ENCODE measurements around the gene IFRD2. TPM values are rescaled to one million over a fixed set of nuclear protein-coding genes. Genes with fewer than 3 reads are reported as not detected.
A peak's percentile ranks its signal among the peaks of the same experiment; 100 is the strongest.

Gene IFRD2
- total and polyA plus RNA-seq, 2 experiments from 2014 or later: 85.4 to 90.2 TPM

DNA sequence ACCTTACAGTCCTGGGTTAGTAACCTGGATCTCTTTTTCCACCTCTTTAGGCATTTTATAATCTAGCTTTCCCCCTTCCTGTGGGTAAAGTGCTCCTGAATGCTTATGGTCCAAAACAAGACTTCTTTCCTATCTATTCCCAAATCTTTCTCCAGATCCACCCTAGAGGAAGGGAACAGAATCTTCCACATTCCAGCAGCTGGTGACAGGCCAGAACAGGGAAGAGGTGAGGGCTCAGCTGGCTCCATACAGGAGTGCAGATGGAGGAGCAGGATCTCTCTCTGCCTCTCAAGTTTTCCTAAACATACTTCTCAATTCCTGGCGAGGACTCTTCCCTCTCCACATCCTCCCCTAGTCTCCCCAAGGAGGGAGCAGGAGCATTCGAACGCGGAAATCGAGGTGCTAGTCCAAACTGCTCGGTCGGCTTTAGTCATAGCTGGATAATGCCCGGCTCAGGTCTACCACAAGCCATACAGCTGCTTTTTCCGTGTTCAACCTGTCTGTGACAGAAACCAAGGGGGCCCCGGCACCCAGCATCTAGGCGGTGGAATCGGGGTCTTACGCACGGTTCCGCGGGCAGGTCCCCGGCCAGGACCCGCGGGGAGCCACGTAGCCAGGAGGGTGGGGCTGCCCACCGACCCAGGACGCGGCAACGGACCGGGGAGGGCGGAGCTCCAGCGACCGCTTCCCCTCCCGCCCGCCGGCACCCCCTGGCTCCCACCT, 44.4 kb upstream of the IFRD2 start:
- in situ Hi-C loops (cut with MboI): no loop called here
- no peak for TF ChIP-seq EZH2 (IDR thresholded peaks at IDR 0.05; ENCODE audit: insufficient read depth, poor library complexity, severe bottlenecking)
- no peak for TF ChIP-seq EZH2phosphoT487 (IDR thresholded peaks at IDR 0.05; ENCODE audit: insufficient read depth, low read depth)
- H3K27ac ChIP-seq: peak overlapping the region; percentile 96
- peaks cover 50% of the 10 kb centered on the region for H3F3A ChIP-seq (ENCODE audit: insufficient read depth)
- H3K9ac ChIP-seq: peak overlapping the region; percentile 99
- H3K36me3 ChIP-seq (ENCODE audit: low read depth): no peaks in the 10 kb centered on the region; the same call in 1 of the 2 replicates
- peak overlapping the region; percentile 96 for H3K4me2 ChIP-seq (ENCODE audit: unreplicated experiment)
- peak overlapping the region; percentile 89 for H3K4me3 ChIP-seq
- peaks cover 53% of the 10 kb centered on the region for H3K4me1 ChIP-seq (ENCODE audit: insufficient read depth)
- DNase-seq: peak; percentile 76
- H3K9me3 ChIP-seq (ENCODE audit: low read depth): no peaks in the 10 kb centered on the region
- WGBS, 2 experiments (ENCODE audit: low coverage in 1 of 2, low lambda C conversion rate in 2 of 2, missing lambda C conversion rate in 2 of 2): 1% methylated on average over 25 to 30 of the region's 31 CpGs
- H3K79me2 ChIP-seq (ENCODE audit: insufficient read depth): peaks cover 81% of the 10 kb centered on the region
- H3K9me2 ChIP-seq (ENCODE audit: insufficient read depth): no peaks in the 10 kb centered on the region
- no peaks in the 10 kb centered on the region for H3K27me3 ChIP-seq (replicated peaks; ENCODE audit: insufficient read depth)
- no peaks in the 10 kb centered on the region; the same call in 1 of the 2 replicates for H4K20me1 ChIP-seq (ENCODE audit: insufficient read depth)
- H2AFZ ChIP-seq: 0 out of 2 replicates have a peak overlapping the region, but pooled peaks have one; percentile 7

DNA sequence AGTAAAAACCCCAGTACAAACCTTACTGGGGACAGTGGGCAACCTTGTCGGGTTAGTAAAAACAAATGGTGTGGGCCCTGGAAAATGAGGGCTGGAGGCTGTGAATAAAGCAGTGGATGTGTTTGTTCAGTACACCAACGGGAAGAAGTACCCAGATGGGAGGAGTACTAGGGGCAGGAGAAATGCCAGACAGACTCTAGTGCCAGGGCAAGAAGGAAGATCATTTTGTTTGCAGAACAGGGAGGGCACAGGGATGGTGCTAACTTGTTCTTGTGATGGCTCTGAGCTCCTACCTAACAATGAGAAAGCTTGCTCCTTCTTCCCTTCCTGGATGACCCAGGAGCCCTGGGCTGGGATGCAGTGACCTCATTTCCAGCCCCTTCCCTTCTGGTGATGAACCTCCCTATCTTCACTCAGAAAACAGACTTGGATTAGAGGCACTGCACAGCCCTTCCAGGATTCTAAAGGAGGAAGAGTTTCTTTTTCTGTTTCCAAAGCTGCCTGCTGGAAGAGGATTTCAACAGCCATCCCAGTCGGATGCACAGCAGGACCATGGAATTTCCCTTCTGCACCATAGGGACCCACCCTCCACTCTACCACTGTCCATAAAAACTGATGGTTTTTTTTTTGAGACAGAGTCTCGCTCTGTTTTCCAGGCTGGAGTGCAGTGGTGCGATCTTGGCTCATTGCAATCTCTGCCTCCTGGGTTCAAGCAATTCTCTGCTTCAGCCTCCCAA, 42.3 kb upstream of the IFRD2 start:
- WGBS, 2 experiments (ENCODE audit: low coverage in 1 of 2, low lambda C conversion rate in 2 of 2, missing lambda C conversion rate in 2 of 2): 33 to 44% methylated on average over 5 of the region's 5 CpGs
- Histone ChIP-seq H3K4me1 (ENCODE audit: insufficient read depth) (peaks cover 46% of the 10 kb centered on the region), H2AFZ (no peak overlapping the region), H3K79me2 (ENCODE audit: insufficient read depth) (peaks cover 86% of the 10 kb centered on the region), H3K9me2 (ENCODE audit: insufficient read depth) (no peaks in the 10 kb centered on the region), H3K4me2 (ENCODE audit: unreplicated experiment) (peak overlapping the region; percentile 96), H3K36me3 (ENCODE audit: low read depth) (peaks cover 18% of the 10 kb centered on the region), H3F3A (ENCODE audit: insufficient read depth) (peaks cover 62% of the 10 kb centered on the region), H3K27ac (peak overlapping the region; percentile 96), H3K9me3 (ENCODE audit: low read depth) (no peaks in the 10 kb centered on the region), H3K4me3 (peak overlapping the region; percentile 89), H3K9ac (peak overlapping the region; percentile 99), H3K27me3 (replicated peaks; ENCODE audit: insufficient read depth) (no peaks in the 10 kb centered on the region), H4K20me1 (ENCODE audit: insufficient read depth) (no peaks in the 10 kb centered on the region; the same call in 1 of the 2 replicates)
- TF ChIP-seq EZH2phosphoT487 (IDR thresholded peaks at IDR 0.05; ENCODE audit: insufficient read depth, low read depth) (no peak), EZH2 (IDR thresholded peaks at IDR 0.05; ENCODE audit: insufficient read depth, poor library complexity, severe bottlenecking) (no peak)
- no peak for DNase-seq
- in situ Hi-C loops (cut with MboI): no loop called here

DNA sequence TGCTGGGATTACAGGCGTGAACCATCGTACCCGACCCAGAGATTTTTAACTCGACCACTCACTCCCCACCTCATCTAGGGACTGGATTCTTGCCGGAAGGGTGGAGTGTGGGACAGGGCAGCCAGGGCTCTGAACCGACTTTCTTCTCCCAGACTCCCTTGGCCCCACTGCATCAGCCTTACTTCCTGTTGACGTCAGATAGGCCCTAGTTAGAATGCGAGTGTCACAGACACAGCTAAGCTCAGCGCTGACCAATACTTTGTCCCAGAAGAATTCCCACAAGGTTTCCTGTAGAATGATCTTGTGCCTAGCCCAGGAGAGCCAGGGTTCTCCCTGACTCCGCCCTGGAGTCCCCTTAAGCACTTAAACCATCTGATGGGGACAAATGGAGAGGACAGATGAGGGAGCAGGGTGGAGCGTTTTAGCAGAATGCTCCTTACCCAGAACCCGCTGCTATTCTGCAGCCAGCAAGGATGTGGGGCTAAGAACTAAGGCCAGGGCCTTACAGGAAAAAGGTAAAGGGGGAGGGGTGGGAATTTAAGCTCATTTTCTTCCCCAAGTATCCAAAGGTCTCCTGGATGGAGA, 41.6 kb upstream of the IFRD2 start:
- Histone ChIP-seq H3K27ac (peak overlapping the region; percentile 96), H4K20me1 (ENCODE audit: insufficient read depth) (no peaks in the 10 kb centered on the region; the same call in 1 of the 2 replicates)

DNA sequence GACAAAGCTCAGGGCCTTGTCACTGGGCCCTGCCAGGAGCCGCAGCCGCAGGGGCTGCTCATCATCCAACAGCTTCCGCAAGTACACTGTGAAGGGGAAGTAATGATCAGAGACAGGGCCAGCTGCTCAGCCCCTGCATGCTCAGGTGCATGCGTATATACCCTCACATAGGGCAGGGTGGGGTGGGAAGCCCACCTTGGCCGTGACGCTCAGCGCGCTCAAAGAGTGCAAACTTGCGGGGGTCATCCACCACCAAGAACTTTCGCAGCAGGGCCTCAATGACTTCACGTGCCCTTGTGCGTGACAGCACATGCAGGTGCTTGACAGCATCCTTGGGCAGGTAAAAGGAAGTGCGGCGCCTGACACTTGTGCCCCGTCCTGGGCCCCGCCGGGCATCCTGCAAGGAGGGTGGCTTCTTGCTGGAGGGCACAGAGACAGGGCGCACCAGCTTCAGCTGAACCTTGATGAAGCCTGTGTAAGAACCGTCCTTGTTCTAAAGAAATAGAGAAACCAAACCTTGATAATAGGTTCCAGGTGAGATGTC, 39.2 kb upstream of the IFRD2 start:
- Histone ChIP-seq H3K36me3 (ENCODE audit: low read depth) (peaks cover 23% of the 10 kb centered on the region), H3K4me1 (ENCODE audit: insufficient read depth) (peaks cover 44% of the 10 kb centered on the region), H3K79me2 (ENCODE audit: insufficient read depth) (peaks cover 77% of the 10 kb centered on the region), H3K9me2 (ENCODE audit: insufficient read depth) (no peaks in the 10 kb centered on the region), H3K4me3 (no peak overlapping the region), H3F3A (ENCODE audit: insufficient read depth) (peaks cover 56% of the 10 kb centered on the region), H3K9me3 (ENCODE audit: low read depth) (no peaks in the 10 kb centered on the region), H3K9ac (no peak overlapping the region), H3K4me2 (ENCODE audit: unreplicated experiment) (no peak overlapping the region), H2AFZ (no peak overlapping the region), H4K20me1 (ENCODE audit: insufficient read depth) (no peaks in the 10 kb centered on the region; the same call in 1 of the 2 replicates), H3K27ac (no peak overlapping the region), H3K27me3 (replicated peaks; ENCODE audit: insufficient read depth) (no peaks in the 10 kb centered on the region)
- no peak for DNase-seq
- WGBS, 2 experiments (ENCODE audit: low coverage in 1 of 2, low lambda C conversion rate in 2 of 2, missing lambda C conversion rate in 2 of 2): 93% methylated on average over 19 of the region's 19 CpGs
- in situ Hi-C loops (cut with MboI): no loop called here
- TF ChIP-seq EZH2phosphoT487 (IDR thresholded peaks at IDR 0.05; ENCODE audit: insufficient read depth, low read depth) (no peak), EZH2 (IDR thresholded peaks at IDR 0.05; ENCODE audit: insufficient read depth, poor library complexity, severe bottlenecking) (no peak)

More for the DNA sequence above, 41.6 kb upstream of the IFRD2 start:
- H3K4me3 ChIP-seq: peak overlapping the region; percentile 89
- H3K36me3 ChIP-seq (ENCODE audit: low read depth): peaks cover 23% of the 10 kb centered on the region
- no peaks in the 10 kb centered on the region for H3K9me2 ChIP-seq (ENCODE audit: insufficient read depth)
- H3K27me3 ChIP-seq (replicated peaks; ENCODE audit: insufficient read depth): no peaks in the 10 kb centered on the region
- in situ Hi-C loops (cut with MboI): no loop called here
- peak; percentile 91 for DNase-seq
- no peaks in the 10 kb centered on the region for H3K9me3 ChIP-seq (ENCODE audit: low read depth)
- peaks cover 64% of the 10 kb centered on the region for H3F3A ChIP-seq (ENCODE audit: insufficient read depth)
- peaks cover 44% of the 10 kb centered on the region for H3K4me1 ChIP-seq (ENCODE audit: insufficient read depth)
- no peak overlapping the region for H2AFZ ChIP-seq
- H3K9ac ChIP-seq: peak overlapping the region; percentile 99
- peak overlapping the region; percentile 96 for H3K4me2 ChIP-seq (ENCODE audit: unreplicated experiment)
- TF ChIP-seq EZH2 (IDR thresholded peaks at IDR 0.05; ENCODE audit: insufficient read depth, poor library complexity, severe bottlenecking) (no peak), EZH2phosphoT487 (IDR thresholded peaks at IDR 0.05; ENCODE audit: insufficient read depth, low read depth) (no peak)
- peaks cover 79% of the 10 kb centered on the region for H3K79me2 ChIP-seq (ENCODE audit: insufficient read depth)
- 16 to 23% methylated on average over 12 of the region's 12 CpGs for WGBS, 2 experiments (ENCODE audit: low coverage in 1 of 2, low lambda C conversion rate in 2 of 2, missing lambda C conversion rate in 2 of 2)
